Frontal cortex (tissue), 4 donors: ENCODE results near the gene MTG1. TPM values are rescaled to one million over a fixed set of nuclear protein-coding genes. Genes with fewer than 3 reads are reported as not detected.
"Not testable (repeated sequence)": the region's sequence is repeated elsewhere in the genome, so short reads cannot be mapped to it uniquely, and the experiment has no call there.

Experiments used
- DNase-seq, 2 donors: peaks; one replicate each; pipeline ENCODE4 v3.0.0; 2012; ENCODE audit warnings: low spot score in 2 of 2
- FAIRE-seq: peaks from 2 replicates; lab custom pipeline; 2012; peaks lifted over from hg19 to GRCh38; lab: Jason Lieb, UNC
- total RNA-seq: library from RNA; depleted of rRNA; stranded (reverse); fragments of >200 nt; gene quantifications from one replicate; pipeline ENCODE4 v1.2.3, GENCODE V29; 2014
- donor health status: control.
- donor health status: control.
- donor health status: control.

MTG1 gene
- total RNA-seq, 1 donor from 2014 or later: 21.2 TPM

DNA sequence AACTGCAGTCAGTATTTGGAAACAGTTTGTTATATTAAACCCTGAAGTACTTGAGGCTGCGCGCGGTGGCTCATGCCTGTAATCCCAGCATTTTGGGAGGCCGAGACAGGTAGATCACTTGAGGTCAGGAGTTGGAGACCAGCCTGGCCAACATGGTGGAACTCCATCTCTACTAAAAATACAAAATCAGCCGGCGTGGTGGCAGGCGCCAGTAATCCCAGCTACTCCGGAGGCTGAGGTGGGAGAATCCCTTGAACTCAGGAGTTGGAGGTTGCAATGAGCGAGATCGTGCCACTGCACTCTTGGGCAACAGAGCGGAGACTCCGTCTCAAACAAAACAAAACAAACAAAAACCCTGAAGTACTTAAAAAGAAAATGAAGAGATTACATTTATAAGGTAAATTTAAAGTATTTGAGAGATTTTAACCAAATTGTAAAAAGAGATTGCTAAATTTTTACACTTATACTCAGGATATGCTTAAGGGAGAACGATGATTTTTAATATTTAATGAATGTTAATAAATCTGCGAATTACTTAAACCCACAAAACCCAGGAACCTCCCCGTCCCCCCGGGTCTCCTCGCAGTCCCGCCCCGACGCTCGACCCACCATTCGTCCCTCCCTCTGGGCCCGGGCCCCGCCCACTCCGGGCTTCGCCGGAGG is 425 bp upstream of the MTG1 start:
- FAIRE-seq (no peak), DNase-seq (no peak)

DNA sequence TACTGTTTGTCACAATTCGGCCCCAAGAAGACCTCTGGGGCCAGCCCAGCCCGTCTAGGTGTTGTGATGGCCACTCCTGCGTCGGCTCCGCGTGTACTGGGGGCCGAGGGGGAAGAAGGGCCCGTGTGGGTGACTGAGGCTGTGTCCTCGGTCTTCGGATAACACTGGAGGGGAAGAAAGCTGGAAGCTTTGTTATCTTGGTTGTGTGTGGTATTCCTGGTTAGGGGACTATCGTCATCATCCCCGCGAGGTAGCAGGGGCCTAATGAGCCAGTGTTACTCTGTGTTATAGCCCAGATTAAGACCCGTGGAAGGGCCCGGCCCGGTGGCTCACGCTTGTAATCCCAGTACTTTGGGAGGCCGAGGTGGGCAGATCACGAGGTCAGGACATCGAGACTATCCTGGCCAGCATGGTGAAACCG is 854 bp downstream of the MTG1 start:
- no peak for DNase-seq
- no peak for FAIRE-seq

DNA sequence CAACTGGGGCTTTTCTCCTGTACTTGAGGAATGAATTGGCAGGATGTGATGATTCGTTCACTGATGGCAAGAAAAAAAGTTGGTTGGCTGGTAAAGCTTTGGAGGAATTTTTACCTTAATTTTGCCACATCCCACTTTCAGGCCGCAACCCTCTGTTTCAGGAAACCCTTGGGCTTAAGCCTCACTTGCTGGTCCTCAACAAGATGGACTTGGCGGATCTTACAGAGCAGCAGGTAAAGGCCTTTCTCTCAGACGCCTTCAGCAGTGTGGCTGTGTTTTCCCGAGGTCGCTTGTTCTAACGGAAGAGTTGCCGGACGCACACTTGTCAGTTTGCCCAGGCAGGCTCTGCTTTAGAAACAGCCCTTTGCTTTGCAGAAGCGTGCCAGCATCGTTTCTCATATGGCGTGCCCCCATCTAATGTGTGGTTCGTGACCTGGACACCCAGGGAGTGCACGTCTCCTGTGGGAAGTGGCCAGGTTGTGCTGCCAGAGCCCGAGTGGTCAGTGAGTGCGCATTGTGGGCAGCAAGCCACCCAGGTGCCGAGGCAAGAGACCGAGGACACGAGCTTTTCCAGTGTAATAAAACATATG is 2.2 kb downstream of the MTG1 start:
- DNase-seq (no peak), FAIRE-seq (no peak)

DNA sequence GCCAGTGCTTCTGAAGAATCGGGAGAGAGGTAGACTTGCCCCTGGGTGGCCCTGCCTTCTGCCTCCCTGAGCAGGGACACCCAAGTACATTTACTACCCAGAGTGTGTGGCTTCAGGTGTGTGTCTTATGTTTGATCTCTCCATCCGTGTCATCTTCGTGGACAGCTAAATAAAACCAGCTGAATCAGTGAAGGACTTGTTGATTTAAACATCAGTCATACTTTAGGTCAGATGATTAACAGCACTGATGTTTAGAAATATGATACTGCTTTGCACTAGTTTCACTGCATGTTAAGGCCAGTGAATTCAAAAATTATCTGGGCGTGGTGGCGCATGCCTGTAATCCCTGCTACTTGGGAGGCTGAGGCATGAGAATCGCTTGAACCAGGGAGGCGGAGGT is 4.0 kb downstream of the MTG1 start:
- no peak for FAIRE-seq
- DNase-seq: no peak

DNA sequence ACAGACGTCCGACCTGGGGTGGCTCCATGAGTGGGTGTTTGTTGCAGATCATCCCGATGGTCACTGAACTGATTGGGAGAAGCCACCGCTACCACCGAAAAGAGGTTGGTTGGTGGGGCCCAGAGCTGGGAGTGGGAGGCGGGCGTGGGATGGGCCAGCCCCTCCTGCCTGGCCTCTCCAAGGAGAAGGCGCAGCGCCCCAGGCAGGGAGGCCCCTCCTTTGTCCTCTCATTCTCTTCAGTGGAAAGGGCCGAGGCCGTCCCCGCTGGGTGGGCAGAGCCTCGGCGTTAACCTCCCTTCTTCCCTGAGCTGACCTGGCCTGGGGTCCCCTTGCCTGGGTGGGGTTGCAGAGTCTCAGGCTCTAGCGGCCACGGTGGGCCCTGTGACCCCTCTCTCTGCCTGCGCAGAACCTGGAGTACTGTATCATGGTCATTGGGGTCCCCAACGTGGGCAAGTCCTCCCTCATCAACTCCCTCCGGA is 5.2 kb downstream of the MTG1 start:
- FAIRE-seq: no peak

DNA sequence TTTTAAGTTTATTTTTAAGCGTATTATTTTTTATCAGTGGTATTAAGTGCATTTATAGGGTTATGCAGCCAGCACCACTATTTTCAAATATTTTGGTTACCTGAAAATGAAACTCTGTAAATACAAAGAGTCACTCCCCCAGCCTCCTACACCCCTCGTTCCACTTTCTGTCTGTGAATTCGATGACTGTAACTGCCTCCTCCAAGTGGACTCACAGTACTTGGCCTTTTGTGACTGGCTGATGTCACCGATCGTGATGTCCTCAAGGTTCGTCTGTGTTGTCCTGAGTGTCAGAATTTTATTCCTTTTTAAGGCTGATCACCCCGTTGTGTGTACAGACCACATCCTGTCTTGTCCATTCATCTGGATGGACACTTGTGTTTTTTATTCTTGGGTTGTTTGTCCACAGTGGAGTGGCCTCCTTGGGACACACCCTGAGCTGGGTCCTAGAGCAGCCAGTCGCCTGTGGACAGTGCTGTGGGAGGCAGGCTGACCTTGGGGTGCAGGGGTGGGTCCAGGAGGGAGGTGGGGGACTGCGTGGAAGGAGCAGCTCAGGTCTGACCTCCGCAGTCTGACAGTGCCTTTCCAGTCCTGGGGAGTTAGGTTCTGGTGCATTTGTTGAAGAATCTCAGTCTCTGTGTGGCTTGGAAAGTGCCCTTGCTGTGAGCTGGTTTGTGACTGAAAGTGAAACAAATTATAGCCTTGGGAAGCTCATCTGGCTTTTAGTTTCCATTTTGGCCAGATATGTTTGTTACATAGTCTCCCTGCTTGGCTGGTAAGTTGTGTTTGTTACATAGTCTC is 6.9 kb downstream of the MTG1 start:
- no peak for FAIRE-seq
- no peak for DNase-seq

More for the DNA sequence above, 5.2 kb downstream of the MTG1 start:
- no peak for DNase-seq

DNA sequence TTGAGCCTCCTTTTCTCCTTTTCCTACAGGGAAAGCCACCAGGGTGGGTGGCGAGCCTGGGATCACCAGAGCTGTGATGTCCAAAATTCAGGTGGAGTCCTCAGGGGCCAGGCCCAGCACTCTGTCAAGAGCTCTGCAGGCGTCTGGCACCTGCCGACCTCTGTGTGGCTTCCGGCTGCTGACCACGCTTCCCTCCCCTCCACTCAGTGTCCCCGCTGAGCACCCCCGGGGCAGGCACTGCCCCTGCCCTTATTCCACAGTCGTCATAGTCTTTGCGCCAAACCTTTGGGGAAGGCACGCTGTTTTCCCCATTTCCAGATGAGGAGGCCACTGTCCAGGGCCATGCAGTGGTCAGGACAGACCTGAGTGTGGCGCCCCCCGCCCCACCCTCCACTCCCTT is 7.5 kb downstream of the MTG1 start:
- DNase-seq (no peak), FAIRE-seq (no peak)

DNA sequence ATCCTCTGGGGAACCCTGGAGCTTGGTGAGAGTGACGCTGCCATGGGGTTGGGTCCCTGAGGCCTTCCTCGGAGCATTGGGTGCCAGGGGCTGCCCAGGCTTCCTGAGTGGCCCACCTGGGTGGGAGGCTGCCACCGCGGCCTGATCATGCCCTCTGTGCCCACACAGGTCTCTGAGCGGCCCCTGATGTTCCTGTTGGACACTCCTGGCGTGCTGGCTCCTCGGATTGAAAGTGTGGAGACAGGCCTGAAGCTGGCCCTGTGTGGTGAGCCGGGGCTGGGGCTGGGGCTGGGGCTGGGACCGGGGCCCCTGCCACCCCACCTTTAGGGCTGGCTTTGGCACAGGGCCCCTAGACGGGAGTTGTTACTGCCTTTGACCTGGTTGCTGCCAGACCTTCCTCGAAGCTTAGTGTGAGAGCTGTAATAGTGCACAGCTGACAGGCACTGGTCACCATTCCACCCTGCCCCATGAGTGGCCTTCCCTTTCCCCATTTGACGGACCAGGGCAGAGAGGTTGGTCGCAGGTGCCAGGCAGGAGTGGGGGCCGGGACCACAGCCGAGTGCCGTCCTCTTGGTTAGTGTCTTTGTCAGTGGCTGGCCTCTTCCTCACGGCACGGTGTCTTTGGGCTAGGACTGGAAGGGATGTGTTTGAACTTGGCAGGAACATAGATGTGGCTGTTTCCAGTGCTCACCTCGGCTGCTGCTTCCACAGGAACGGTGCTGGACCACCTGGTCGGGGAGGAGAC is 8.2 kb downstream of the MTG1 start:
- no peak for FAIRE-seq
- DNase-seq: no peak

DNA sequence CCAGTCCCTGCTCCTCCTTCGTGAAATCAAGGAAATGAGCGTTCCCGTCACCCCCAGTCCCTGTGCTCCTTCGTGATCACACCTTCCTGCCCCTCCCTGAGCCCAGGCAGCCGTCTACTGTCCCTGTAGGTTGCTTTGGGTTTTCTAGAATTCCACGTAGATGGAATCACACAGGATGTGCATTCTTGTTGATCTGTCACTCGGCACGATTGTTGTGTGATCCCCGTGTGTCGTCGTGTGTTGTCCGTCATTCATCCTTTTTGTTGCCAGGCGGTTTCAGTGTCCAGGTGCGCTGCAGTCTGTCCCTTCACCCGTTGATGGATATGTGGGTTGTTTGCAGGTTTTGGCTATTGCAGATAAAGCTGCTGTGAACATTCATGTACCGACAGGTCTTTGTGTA is 9.4 kb downstream of the MTG1 start:
- DNase-seq (no peak), FAIRE-seq (no peak)

DNA sequence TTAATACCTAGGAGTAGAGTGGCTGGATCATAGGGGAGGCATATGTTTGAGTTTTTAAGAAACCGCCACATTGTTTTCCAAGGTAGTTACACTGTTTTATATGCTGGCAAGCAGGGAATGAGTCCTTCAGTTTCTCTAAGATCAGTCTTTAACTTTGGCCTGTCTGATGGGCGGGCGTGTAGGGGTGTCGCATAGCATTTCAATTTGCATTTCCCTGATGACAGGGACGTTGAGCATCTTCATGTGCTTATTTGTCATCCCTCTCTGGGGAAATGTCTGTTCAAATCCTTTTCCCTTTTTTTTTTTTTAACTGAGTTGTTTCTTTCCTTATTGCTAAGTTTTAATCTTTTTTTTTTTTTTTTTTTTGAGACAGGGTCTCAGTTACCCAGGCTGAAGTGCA is 9.8 kb downstream of the MTG1 start:
- DNase-seq (no peak), FAIRE-seq (no peak)

DNA sequence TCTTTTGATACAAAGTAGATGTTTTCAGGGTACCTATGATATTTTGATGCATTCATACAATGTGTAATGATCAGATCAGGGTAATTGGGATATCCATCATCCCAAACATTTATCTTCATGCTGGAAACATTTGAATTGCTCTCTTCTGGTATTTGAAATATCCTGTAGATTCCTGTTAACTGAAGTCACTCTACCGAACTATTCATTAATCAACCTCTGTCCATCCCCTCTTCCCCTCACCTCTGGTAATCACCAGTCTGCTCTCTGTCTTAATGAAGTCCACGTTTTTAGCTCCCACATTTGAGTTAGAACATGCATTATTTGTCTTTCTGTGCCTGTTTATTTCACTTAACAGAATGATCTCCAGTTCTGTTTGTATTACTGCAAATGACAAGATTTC is 11.3 kb downstream of the MTG1 start:
- DNase-seq: no peak
- FAIRE-seq: no peak

DNA sequence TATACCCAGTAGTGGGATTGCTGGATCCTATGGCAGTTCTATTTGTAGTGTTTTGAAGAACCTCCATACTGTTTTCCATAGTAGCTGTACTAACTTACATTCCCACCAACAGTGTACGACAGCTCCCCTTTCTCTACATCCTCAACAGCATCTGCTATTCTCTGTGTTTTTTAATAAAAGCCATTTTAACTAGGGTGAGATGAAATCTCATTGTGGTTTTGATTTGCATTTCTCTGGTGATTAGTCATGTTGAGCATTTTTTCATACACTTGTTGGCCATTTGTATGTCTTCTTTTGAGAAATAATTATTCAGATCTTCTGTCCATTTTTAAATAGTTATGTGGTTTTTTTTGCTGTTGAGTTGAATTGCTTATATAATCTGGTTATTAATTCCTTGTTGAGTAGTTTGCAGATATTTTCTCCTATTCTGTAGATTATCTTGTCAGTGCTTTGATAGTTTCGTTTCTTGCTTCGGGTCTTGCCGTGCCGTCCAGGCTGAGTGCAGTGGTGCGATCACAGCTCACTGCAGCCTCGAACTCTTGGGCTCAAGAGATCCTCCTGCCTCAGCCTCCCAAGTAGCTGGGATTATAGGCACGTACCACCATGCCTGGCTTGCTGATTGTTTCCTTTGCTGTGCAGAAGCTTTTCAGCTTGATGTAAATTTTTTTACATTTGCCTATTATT is 12.0 kb downstream of the MTG1 start:
- DNase-seq: no peak
- FAIRE-seq: no peak

DNA sequence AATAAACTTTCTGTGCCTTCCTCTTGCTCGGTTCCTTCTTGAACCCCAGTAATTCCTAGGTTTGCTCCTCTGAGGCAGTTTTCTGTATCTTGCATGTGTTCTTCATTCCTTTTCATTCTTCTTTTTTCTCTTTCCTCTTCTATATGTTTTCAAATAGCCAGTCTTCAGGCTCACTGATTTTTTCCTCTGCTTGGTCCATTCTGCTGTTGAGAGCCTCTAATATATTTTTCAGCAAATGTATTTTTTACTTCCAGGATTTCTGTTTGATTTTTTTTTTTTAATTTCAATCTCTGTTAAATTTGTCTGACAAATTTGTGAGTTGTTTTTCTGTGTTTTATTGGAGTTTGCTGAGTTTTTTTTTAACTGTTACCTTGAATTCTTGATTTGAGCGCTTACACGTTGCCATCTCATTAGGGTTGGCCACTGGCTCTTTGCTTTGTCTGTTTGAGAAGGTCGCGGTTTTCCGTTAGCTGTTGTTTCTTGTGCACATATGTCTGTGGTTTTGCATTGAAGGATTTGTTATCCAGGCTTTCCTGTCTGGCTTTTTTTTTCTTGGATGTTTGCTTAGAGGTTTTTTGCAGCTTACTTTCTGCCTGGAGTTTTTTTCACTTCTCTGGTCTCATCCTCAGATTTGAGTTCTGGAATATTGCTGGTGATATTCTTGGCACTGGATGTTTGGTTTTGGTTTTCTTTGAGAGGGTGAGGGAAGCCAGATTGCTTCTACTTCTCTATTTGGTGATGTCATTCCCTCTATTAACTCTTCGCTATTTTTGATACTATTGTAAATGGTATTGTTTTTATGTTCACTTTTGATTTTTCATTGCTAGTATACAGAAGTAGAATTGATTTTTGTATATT is 17.8 kb downstream of the MTG1 start:
- FAIRE-seq: no peak
- DNase-seq: no peak

DNA sequence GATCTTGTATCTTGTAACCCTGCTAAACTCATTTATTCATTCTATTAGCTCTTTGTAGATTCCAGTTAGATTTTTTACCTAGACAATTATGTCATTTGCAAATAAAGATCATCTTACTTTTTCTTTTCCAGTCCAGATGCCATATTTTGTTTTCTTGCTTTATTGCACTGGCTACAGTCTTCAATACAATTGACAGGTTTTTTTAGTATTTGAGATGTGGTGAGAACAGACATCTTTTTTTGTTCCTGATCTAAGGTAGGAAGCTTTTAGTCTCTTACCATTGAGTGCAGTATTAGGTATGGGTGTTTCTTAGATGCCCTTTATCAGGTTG is 18.4 kb downstream of the MTG1 start:
- FAIRE-seq (no peak), DNase-seq (no peak)

DNA sequence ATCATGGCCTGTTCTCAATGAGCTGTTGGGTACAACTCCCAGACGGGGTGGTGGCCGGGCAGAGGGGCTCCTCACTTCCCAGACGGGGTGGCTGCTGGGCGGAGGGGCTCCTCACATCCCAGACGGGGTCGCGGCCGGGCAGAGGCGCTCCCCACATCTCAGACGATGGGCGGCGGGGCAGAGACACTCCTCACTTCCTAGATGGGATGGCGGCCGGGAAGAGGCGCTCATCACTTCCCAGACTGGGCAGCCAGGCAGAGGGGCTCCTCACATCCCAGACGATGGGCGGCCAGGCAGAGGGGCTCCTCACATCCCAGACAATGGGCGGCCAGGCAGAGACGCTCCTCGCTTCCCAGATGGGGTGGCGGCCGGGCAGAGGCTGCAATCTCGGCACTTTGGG is 20.4 kb downstream of the MTG1 start:
- not testable (repeated sequence) for FAIRE-seq, DNase-seq

DNA sequence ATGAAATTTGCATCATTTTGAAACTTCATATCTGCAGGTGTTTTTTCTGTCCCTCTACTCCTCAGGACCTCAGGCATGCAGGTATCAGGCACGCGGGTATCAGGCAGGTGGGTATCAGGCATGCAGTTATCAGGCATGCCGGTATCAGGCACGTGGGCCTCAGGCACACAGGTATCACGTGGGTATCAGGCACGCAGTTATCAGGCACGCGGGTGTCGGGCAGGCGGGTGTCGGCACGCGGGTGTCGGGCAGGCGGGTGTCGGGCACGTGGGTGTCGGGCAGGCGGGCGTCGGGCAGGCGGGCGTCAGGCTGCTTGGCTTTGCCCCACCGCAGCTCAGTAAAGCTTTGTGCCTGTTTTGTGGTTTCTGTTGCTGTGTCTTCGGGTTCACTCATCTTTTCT is 21.8 kb downstream of the MTG1 start:
- DNase-seq (no peak), FAIRE-seq (no peak)

DNA sequence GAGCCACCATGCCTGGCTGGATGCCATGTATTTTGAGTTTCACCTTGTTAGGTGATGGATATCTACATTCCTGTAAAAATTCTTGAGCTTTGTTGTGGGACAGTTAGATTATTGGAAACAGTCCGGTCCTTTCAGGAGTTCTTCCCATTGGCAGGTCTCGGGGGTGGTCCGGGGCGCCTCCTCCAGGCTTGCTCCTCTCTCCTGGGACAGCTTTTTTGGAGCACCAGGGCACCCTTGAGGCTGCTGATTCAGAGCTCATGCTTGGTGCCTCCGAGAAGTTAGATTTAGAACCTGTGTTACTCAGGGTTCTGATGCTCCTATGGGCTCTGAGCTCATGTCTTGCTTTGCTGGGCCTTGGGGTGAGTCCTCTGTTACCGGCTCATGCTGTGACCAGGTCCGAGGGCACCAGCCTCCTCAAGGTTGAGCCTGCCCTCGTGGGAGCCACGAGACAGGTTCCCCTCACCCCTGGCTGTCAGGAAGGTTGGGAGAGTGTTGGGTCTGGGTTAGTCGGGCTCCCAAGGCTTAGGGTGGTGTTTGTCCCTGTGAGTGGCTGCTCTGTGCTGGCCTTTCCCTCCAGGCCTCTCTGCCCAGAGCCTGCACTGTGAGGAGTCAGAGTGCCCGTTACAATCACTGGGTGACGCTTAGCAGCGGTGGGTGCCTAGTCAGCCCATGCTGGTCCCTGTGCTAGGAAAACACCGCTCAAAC is 24.5 kb downstream of the MTG1 start:
- FAIRE-seq (no peak), DNase-seq (no peak)

DNA sequence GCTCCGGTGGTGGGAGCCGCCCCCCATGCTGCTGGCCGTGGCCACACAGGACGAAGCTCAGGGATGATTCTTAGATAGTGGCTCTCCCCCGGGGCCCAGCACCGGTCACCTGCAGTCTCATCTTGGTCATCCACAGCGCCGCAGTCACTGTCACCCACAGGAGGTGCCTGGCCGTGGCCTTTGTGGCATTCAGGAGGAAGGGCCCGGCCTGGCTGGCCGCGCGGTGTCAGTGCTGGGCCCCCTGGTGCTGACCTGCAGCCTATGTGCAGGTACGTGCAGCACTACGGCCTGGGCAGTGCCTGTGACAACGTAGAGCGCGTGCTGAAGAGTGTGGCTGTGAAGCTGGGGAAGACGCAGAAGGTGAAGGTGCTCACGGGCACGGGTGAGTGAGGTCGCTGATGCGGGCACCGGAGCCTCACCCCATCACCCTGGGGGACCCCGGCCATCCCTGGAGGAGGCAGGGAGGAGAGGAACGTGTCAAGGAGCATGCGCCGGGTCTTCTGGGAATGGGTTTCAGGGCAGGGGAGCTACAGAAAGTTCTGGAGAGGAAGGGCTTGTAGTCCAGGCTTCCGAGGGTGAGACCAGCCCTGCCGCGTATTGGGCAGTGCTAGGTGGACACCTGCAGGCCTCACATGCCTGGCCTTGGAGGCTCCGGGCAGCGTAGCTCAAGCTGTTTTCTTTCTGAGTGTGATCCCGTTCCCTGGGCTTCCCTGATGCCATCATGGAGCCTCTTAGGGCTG is 25.4 kb downstream of the MTG1 start:
- DNase-seq: no peak

More for the DNA sequence above, 25.4 kb downstream of the MTG1 start:
- no peak for FAIRE-seq
